ENCODE data around the gene CEMIP. TPM values are rescaled to one million over a fixed set of nuclear protein-coding genes. Genes with fewer than 3 reads are reported as not detected.

CEMIP gene
- total RNA-seq, 1 experiment from 2014 or later, result not detected

DNA sequence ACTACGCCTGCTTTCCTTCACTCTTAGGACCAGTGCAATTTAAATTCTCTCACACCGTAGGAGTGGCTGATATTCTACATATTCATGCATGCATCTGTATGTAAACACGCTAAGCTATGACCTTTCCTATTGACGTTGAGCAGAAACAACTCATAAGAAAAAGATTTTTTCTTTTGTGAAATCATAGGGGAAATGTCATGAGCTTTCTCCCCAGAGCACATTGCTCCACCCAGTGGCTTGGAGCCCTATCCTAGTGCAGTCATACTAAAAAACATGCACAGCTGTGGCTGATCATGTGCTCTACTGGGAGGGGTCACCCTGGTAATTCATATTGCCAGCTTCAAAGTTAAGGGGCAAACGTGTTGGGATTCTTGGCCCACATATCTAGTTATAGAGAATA, 212.3 kb downstream of the CEMIP start:
- no peak for DNase-seq (ENCODE audit: low read depth)

GRCh38 chr15:80992006-80992405, 212.8 kb downstream of the CEMIP start:
- no peak for DNase-seq (ENCODE audit: low read depth)
- in situ Hi-C loops (cut with HindIII; ENCODE audit: low pct_unique_long_range_greater_than_20kb, low sequenced_read_pairs), result no loop called here

More for the DNA sequence above, 212.3 kb downstream of the CEMIP start:
- in situ Hi-C loops (cut with HindIII; ENCODE audit: low pct_unique_long_range_greater_than_20kb, low sequenced_read_pairs), result no loop called here

DNA sequence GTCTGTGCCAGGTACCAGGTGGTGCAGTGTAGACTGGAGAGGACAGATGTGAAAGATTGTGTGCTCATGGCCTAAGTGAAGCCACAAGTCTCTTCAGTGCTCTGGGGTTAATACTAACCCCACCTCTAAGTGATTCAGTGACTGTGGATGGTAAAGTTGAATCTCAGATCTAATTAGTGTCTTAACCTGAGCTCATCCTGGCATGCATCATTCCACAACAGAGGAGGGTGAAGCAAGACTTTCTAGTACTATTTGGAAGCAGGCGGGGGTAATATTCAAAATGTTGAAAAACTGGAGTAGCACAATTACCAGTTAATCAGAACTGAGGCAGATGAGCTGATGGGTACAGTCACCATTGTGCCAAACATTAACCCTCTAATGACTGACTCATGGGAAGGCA, 213.3 kb downstream of the CEMIP start:
- in situ Hi-C loops (cut with HindIII; ENCODE audit: low pct_unique_long_range_greater_than_20kb, low sequenced_read_pairs), result no loop called here
- DNase-seq (ENCODE audit: low read depth), result no peak

DNA sequence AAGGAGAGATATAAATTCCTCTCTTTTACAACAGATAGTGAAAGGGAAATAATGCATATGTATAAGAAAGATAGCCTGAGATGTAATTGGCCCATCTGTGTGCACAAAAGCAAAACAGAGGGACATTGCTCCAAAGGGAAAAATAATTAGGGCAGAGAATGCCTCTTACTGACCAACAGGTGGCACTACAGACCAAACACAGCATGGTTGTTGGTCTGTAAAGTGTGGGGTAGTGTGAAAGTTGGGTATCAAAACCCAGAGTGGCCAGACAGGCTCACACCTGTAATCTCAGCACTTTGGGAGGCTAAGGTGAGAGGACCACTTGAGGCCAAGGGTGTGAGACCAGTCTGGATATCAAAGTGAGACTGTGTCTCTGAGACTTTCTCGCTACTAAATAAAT, 217.1 kb downstream of the CEMIP start:
- DNase-seq (ENCODE audit: low read depth), result no peak
- in situ Hi-C loops (cut with HindIII; ENCODE audit: low pct_unique_long_range_greater_than_20kb, low sequenced_read_pairs), result no loop called here

DNA sequence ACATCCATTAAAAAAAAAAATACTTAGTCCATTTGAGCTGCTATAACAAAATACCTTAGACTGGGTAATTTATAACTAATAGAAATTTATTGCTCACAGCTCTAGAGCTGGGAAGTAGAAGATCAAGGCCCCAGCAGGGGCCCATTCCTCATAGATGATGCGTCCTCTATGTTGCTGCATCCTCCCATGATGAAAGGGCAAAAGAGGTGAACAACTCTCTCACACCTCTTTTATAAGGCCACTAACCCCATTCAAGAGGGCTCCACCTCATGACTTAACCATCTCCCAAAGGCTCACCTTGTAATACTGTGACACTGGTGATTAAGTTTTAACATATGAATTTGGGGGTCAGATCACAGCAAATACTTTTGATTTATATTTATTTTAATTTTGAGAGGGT, 218.5 kb downstream of the CEMIP start:
- in situ Hi-C loops (cut with HindIII; ENCODE audit: low pct_unique_long_range_greater_than_20kb, low sequenced_read_pairs), result no loop called here
- no peak for DNase-seq (ENCODE audit: low read depth)

GRCh38 chr15:80998251-80998650, 219.1 kb downstream of the CEMIP start:
- DNase-seq (ENCODE audit: low read depth), result no peak
- in situ Hi-C loops (cut with HindIII; ENCODE audit: low pct_unique_long_range_greater_than_20kb, low sequenced_read_pairs), result no loop called here

- in situ Hi-C loops (cut with HindIII; ENCODE audit: low pct_unique_long_range_greater_than_20kb, low sequenced_read_pairs), result no loop called here
- no peak for DNase-seq (ENCODE audit: low read depth)
These were observed 220.5 kb downstream of the CEMIP start for GRCh38 chr15:80999623-81000036.

DNA sequence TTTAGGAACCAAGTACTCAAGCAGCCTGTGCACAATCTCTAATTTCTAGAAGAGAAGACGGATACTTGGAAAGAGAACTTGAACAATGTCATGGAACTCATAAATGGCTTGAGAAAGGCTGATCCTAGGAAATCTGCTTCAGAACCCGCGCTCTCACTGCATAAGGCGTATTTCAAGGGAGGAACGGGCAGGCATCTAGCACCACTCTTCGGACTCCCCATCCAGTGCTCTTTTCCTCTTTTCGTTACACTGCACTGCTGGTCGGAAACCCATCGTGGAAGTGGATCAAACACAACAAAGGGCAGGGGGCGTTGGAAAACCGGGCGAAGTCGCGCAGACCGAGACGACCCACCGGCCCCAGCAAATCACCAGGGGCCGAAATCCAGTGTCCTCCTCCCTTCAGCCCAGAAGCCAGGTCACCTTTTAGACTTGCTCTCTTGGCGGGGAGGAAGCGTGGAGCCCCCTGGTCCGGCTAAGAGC, 221.0 kb downstream of the CEMIP start:
- DNase-seq (ENCODE audit: low read depth), result no peak
- in situ Hi-C loops (cut with HindIII; ENCODE audit: low pct_unique_long_range_greater_than_20kb, low sequenced_read_pairs), result no loop called here

DNA sequence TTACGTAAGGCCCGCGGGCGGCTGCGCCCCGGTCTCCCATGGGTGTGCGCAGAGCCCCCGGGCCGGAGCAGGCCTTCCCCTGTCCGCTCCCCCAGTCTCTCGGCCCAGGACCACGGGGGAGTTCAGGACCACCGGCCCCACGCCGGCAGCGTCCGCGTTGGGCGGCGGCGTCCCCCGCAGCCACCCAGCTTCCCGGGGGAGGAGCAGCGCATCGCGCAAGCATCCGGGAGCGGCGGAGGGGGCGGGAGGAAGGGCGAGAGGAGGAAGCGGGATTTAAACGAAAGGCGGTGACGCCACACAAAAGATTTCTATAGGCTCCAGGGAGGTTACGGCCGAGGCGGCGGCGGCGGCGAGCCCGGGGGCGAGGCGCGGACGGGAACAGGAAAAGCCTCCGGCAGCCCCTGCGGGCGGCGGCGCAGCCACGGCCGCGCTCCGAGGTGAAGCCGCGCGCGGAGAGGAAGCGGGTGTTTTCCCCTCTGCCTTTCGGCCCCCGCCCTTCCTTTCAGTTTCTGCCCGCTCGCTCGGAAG, 221.5 kb downstream of the CEMIP start, which contains the start of gene TLNRD1:
Gene TLNRD1, plus strand, starts transcription at position 300 of the 528 bp plus-strand sequence. CDS start 1,349 bp downstream, outside the sequence.
- peak; percentile 83 for DNase-seq (ENCODE audit: low read depth)
- in situ Hi-C loops (cut with HindIII; ENCODE audit: low pct_unique_long_range_greater_than_20kb, low sequenced_read_pairs), result no loop called here

Other genes with a start within 250 kb of the CEMIP start
- 4.0 and 7.5 TPM in 2 replicates for gene ABHD17C, start 84.1 kb upstream of the CEMIP start, total RNA-seq (2014; rRNA removed; shearing (Covaris generic); ENCODE audit: low replicate concordance)
- 16.6 and 18.5 TPM in 2 replicates for gene MESD, start 210.4 kb downstream of the CEMIP start, total RNA-seq (2014; rRNA removed; shearing (Covaris generic); ENCODE audit: low replicate concordance)
- gene TLNRD1, start 221.6 kb downstream of the CEMIP start, total RNA-seq (2014; rRNA removed; shearing (Covaris generic); ENCODE audit: low replicate concordance), result 19.3 and 21.4 TPM in 2 replicates